DOHH2 (cell line): Measurements from ENCODE around the gene PPP1R15A.

Source experiments
- H3F3A ChIP-seq: fragments of 200-600 bp; sonication (generic), shearing (Covaris generic); 2 replicates; pipeline ENCODE4 v1.6.0; 2016; ENCODE audit warnings: antibody characterized with exemption, mild to moderate bottlenecking; ENCODE audit not compliant: control insufficient read depth, insufficient read depth
- H3K27ac ChIP-seq: fragments of 200-600 bp; sonication (generic); 2 replicates; pipeline ENCODE4 v1.5.1; 2014; ENCODE audit warnings: low read depth, mild to moderate bottlenecking, low read length, moderate library complexity
- H3K27me3 ChIP-seq: fragments of 200-600 bp; sonication (generic); 2 replicates; pipeline ENCODE4 v1.6.1; 2014; ENCODE audit warnings: mild to moderate bottlenecking, low read length, mixed read lengths; ENCODE audit not compliant: control insufficient read depth
- H3K36me3 ChIP-seq: fragments of 200-600 bp; sonication (generic); 2 replicates; pipeline ENCODE4 v1.6.1; 2014; ENCODE audit warnings: mild to moderate bottlenecking, low read length, moderate library complexity, mixed read lengths; ENCODE audit not compliant: control insufficient read depth
- H3K4me1 ChIP-seq: fragments of 200-600 bp; sonication (generic); 2 replicates; pipeline ENCODE4 v1.6.1; 2014; ENCODE audit warnings: mild to moderate bottlenecking, low read length, mixed read lengths; ENCODE audit not compliant: control insufficient read depth
- H3K4me2 ChIP-seq: fragments of 200-600 bp; sonication (generic); 2 replicates; pipeline ENCODE4 v1.6.0; 2014; ENCODE audit warnings: mild to moderate bottlenecking, low read length, moderate library complexity
- H3K4me3 ChIP-seq: fragments of 200-600 bp; sonication (generic); 2 replicates; pipeline ENCODE4 v1.5.1; 2014; ENCODE audit warnings: mild to moderate bottlenecking, low read length, mixed read lengths
- H3K79me2 ChIP-seq: fragments of 200-600 bp; sonication (generic); 2 replicates; pipeline ENCODE4 v1.6.1; 2014; ENCODE audit warnings: mild to moderate bottlenecking, low read length, mixed read lengths; ENCODE audit not compliant: control insufficient read depth
- H3K9me2 ChIP-seq: fragments of 200-600 bp; sonication (generic); replicated peaks from 2 replicates; pipeline ENCODE4 v1.6.1; 2014; ENCODE audit warnings: mild to moderate bottlenecking, low read length, mixed read lengths; ENCODE audit not compliant: control insufficient read depth
- H3K9me3 ChIP-seq: fragments of 200-600 bp; sonication (generic); 2 replicates; pipeline ENCODE4 v1.6.1; 2014; ENCODE audit warnings: antibody characterized with exemption, low read length, mixed read lengths; ENCODE audit not compliant: control insufficient read depth, insufficient read depth
- H4K20me1 ChIP-seq: fragments of 200-600 bp; sonication (generic); 2 replicates; pipeline ENCODE4 v1.6.0; 2014; ENCODE audit warnings: low read depth, mild to moderate bottlenecking, antibody characterized with exemption, low read length, moderate library complexity; ENCODE audit not compliant: control insufficient read depth, insufficient read depth
- CTCF ChIP-seq: fragments of 200-600 bp; sonication (generic); IDR thresholded peaks from one replicate; pipeline ENCODE4 v1.5.1; 2014; ENCODE audit warnings: antibody characterized with exemption, mild to moderate bottlenecking, low read depth, low read length; ENCODE audit not compliant: poor library complexity, severe bottlenecking
- EZH2phosphoT487 ChIP-seq: fragments of 200-600 bp; sonication (generic); IDR thresholded peaks from 2 replicates; pipeline ENCODE4 v1.6.1; 2017; ENCODE audit warnings: borderline replicate concordance, mild to moderate bottlenecking, antibody characterized with exemption, low read length, moderate library complexity, mixed read lengths

Gene PPP1R15A

GRCh38 chr19:48830965-48831364, 41.3 kb upstream of the PPP1R15A start:
- Histone ChIP-seq H3K27ac (no peak overlapping the region), H3F3A (peaks cover 2% of the 10 kb centered on the region; the same call in 1 of the 2 replicates), H3K36me3 (no peaks in the 10 kb centered on the region), H3K79me2 (no peaks in the 10 kb centered on the region), H3K4me2 (no peak overlapping the region), H3K4me3 (no peak overlapping the region), H3K9me3 (no peaks in the 10 kb centered on the region), H3K4me1 (peaks cover 13% of the 10 kb centered on the region), H3K9me2 (no peaks in the 10 kb centered on the region), H3K27me3 (no peaks in the 10 kb centered on the region), H4K20me1 (no peaks in the 10 kb centered on the region)
- no peak for TF ChIP-seq EZH2phosphoT487
- TF ChIP-seq CTCF = no peak

GRCh38 chr19:48833049-48833448, 39.2 kb upstream of the PPP1R15A start:
- Histone ChIP-seq H3K4me3 (no peak overlapping the region), H3K36me3 (no peaks in the 10 kb centered on the region), H3K27ac (no peak overlapping the region), H4K20me1 (no peaks in the 10 kb centered on the region), H3K4me1 (peaks cover 30% of the 10 kb centered on the region), H3K79me2 (no peaks in the 10 kb centered on the region), H3K4me2 (no peak overlapping the region), H3K27me3 (no peaks in the 10 kb centered on the region), H3K9me3 (no peaks in the 10 kb centered on the region), H3F3A (peaks cover 3% of the 10 kb centered on the region; the same call in 1 of the 2 replicates), H3K9me2 (no peaks in the 10 kb centered on the region)
- TF ChIP-seq CTCF (no peak), EZH2phosphoT487 (no peak)

GRCh38 chr19:48833977-48834376, 38.2 kb upstream of the PPP1R15A start:
- no peaks in the 10 kb centered on the region for H3K9me2 ChIP-seq
- H3K27me3 ChIP-seq = no peaks in the 10 kb centered on the region
- no peaks in the 10 kb centered on the region for H4K20me1 ChIP-seq
- no peaks in the 10 kb centered on the region for H3K36me3 ChIP-seq
- no peaks in the 10 kb centered on the region for H3K9me3 ChIP-seq
- H3K27ac ChIP-seq = no peak overlapping the region
- peak overlapping the region; percentile 54 for H3K4me3 ChIP-seq
- H3K79me2 ChIP-seq = no peaks in the 10 kb centered on the region
- H3K4me1 ChIP-seq = peaks cover 30% of the 10 kb centered on the region
- peaks cover 6% of the 10 kb centered on the region for H3F3A ChIP-seq
- peak overlapping the region; percentile 48 for H3K4me2 ChIP-seq
- TF ChIP-seq EZH2phosphoT487 (no peak), CTCF (no peak)

- peak overlapping the region; percentile 89 for H3K4me3 ChIP-seq
Measured at GRCh38 chr19:48835734-48836088, 36.5 kb upstream of the PPP1R15A start.

More at GRCh38 chr19:48835734-48836088, 36.5 kb upstream of the PPP1R15A start:
- Histone ChIP-seq H3K9me3 (no peaks in the 10 kb centered on the region), H3K27me3 (no peaks in the 10 kb centered on the region), H3K36me3 (no peaks in the 10 kb centered on the region), H3K4me2 (peak overlapping the region; percentile 99), H3F3A (peaks cover 10% of the 10 kb centered on the region), H3K79me2 (no peaks in the 10 kb centered on the region), H3K9me2 (no peaks in the 10 kb centered on the region), H4K20me1 (no peaks in the 10 kb centered on the region), H3K4me1 (peaks cover 30% of the 10 kb centered on the region), H3K27ac (peak overlapping the region; percentile 52)
- TF ChIP-seq EZH2phosphoT487 (no peak), CTCF (peak; percentile 93)
